ENCODE measurements around the gene NTF3. TPM values are rescaled to one million over a fixed set of nuclear protein-coding genes. Genes with fewer than 3 reads are reported as not detected.

The NTF3 gene
- total and polyA plus RNA-seq, 2 of the 8 experiments (the other 6 are each of a cell fraction or from before 2014, with no cell fraction given): 1.4 to 2.3 TPM

GRCh38 chr12:5458229-5459050, 26.5 kb downstream of the NTF3 start:
- Histone ChIP-seq H3K27me3 (replicated peaks in 1 of 4; ENCODE audit: control insufficient read depth in 3 of 4, extremely low read depth in 1 of 4, insufficient read depth in 3 of 4, low read length in 3 of 4) (no peaks in the 10 kb centered on the region), H3K79me2 (ENCODE audit: control insufficient read depth in 1 of 2, insufficient read depth in 2 of 2, low read length in 2 of 2) (no peaks in the 10 kb centered on the region), H3K4me2 (ENCODE audit: insufficient read depth in 1 of 2, low read depth in 2 of 2, low read length in 2 of 2) (no peak overlapping the region), H3K9ac (replicated peaks in 1 of 4; ENCODE audit: extremely low read depth in 1 of 4, low read depth in 3 of 4, low read length in 3 of 4) (no peak overlapping the region), H3K23ac (ENCODE audit: insufficient read length) (no peak overlapping the region), H4K20me1 (replicated peaks in 1 of 2; ENCODE audit: control insufficient read depth in 1 of 2, insufficient read depth in 2 of 2, low read length in 2 of 2) (no peaks in the 10 kb centered on the region), H3K14ac (ENCODE audit: insufficient read length) (no peak overlapping the region), H2AFZ (ENCODE audit: low read length) (no peak overlapping the region), H3K4ac (replicated peaks; ENCODE audit: insufficient read length, low read depth, low read length) (no peak overlapping the region), H3K4me3 (ENCODE audit: extremely low read depth in 1 of 4, insufficient read depth in 2 of 4, low read depth in 3 of 4, low read length in 4 of 4) (no peak overlapping the region), H4K8ac (ENCODE audit: extremely low read depth, insufficient read depth, low read length) (no peak overlapping the region), H3K18ac (ENCODE audit: extremely low read depth, low read length) (no peak overlapping the region), H3K23me2 (ENCODE audit: low read depth, low read length) (no peaks in the 10 kb centered on the region), H2BK12ac (ENCODE audit: low read depth, low read length) (no peak overlapping the region; the same call in 1 of the 2 replicates), H3K36me3 (ENCODE audit: control insufficient read depth in 2 of 4, insufficient read depth in 4 of 4, low read length in 3 of 4) (no peaks in the 10 kb centered on the region), H3K79me1 (ENCODE audit: low read depth, low read length) (no peaks in the 10 kb centered on the region; the same call in 1 of the 2 replicates), H2BK120ac (replicated peaks; ENCODE audit: low read depth, low read length) (no peak overlapping the region), H2BK20ac (ENCODE audit: low read length) (no peak overlapping the region), H3K4me1 (replicated peaks in 1 of 4; ENCODE audit: control insufficient read depth in 3 of 4, insufficient read depth in 4 of 4, low read length in 3 of 4) (peaks cover 0 to 5% (median under 1%) of the 10 kb centered on the region in 4 experiments; a peak in 3 of 7 replicates), H3K9me3 (ENCODE audit: insufficient read depth in 2 of 2, low read depth in 1 of 2, low read length in 1 of 2) (no peaks in the 10 kb centered on the region), H2BK15ac (ENCODE audit: low read length) (no peak overlapping the region), H2AK5ac (ENCODE audit: low read depth, low read length) (peak overlapping the region; percentile 19; the same call in 1 of the 2 replicates), H3K27ac (ENCODE audit: low read depth, low read length) (no peak overlapping the region), H4K91ac (replicated peaks; ENCODE audit: insufficient read length, low read length) (no peak overlapping the region), H3K56ac (replicated peaks; ENCODE audit: insufficient read length, low read depth, low read length) (no peak overlapping the region), H4K5ac (ENCODE audit: insufficient read length, low read depth, low read length) (no peak overlapping the region), H2BK5ac (ENCODE audit: low read depth, low read length) (no peak overlapping the region; the same call in 1 of the 2 replicates)
- 86% methylated on average over 12 of the region's 12 CpGs; no CpG with 5 or more reads in 1 of the 2 experiments for WGBS, 2 experiments (ENCODE audit: extremely low coverage in 1 of 2, insufficient coverage in 1 of 2, insufficient read length in 1 of 2, insufficient replicate concordance in 2 of 2, low coverage in 1 of 2, low lambda C conversion rate in 2 of 2, missing lambda C conversion rate in 1 of 2)
- ChIA-PET POLR2A (ENCODE audit: partially characterized antibody) (no interaction called here), CTCF (ENCODE audit: partially characterized antibody) (interaction anchor here (0.9 to 2.3 kb wide), 8 partner anchors 11 to 264 kb away, joined by 3 to 6 read pairs (median 3); no protein-coding TSS in a partner anchor)
- DNase-seq (ENCODE audit: low read depth in 1 of 2, low spot score in 2 of 2) (no peak), FAIRE-seq (no peak)
- no peak for TF ChIP-seq JUND (IDR thresholded peaks at IDR 0.05; ENCODE audit: low read length)
